ENCODE data around the gene GJD4. TPM values are rescaled to one million over a fixed set of nuclear protein-coding genes. Genes with fewer than 3 reads are reported as not detected.

Gene GJD4
- total RNA-seq, 1 donor from 2014 or later: not detected

- H3K27me3 Mint-ChIP-seq (ENCODE audit: low read depth): no peaks in the 10 kb centered on the region
- H3K36me3 Mint-ChIP-seq: peaks cover 23% of the 10 kb centered on the region
- H3K9me3 Mint-ChIP-seq: peaks cover 5% of the 10 kb centered on the region
- TF ChIP-seq CTCF (IDR thresholded peaks at IDR 0.05; ENCODE audit: unreplicated experiment): no peak
- no peak for DNase-seq (ENCODE audit: low spot score in 2 of 2, unreplicated experiment in 2 of 2)
- H3K27ac Mint-ChIP-seq: no peak overlapping the region
- H3K4me3 Mint-ChIP-seq: no peak overlapping the region
- H3K4me1 Mint-ChIP-seq: no peaks in the 10 kb centered on the region
Observed at GRCh38 chr10:35573796-35574195, 31.3 kb upstream of the GJD4 start.

- Mint-ChIP-seq H3K9me3 (peaks cover 5% of the 10 kb centered on the region), H3K4me1 (no peaks in the 10 kb centered on the region), H3K27ac (no peak overlapping the region), H3K4me3 (no peak overlapping the region), H3K27me3 (ENCODE audit: low read depth) (no peaks in the 10 kb centered on the region), H3K36me3 (peaks cover 15% of the 10 kb centered on the region)
- TF ChIP-seq CTCF (IDR thresholded peaks at IDR 0.05; ENCODE audit: unreplicated experiment): no peak
- no peak for DNase-seq (ENCODE audit: low spot score in 2 of 2, unreplicated experiment in 2 of 2)
Observed at GRCh38 chr10:35574924-35575352, 30.2 kb upstream of the GJD4 start.

- peaks cover 5% of the 10 kb centered on the region for H3K9me3 Mint-ChIP-seq
- no peak overlapping the region for H3K4me3 Mint-ChIP-seq
- TF ChIP-seq CTCF (IDR thresholded peaks at IDR 0.05; ENCODE audit: unreplicated experiment): no peak
- H3K4me1 Mint-ChIP-seq: no peaks in the 10 kb centered on the region
- H3K27me3 Mint-ChIP-seq (ENCODE audit: low read depth): no peaks in the 10 kb centered on the region
- peaks cover 15% of the 10 kb centered on the region for H3K36me3 Mint-ChIP-seq
- no peak for DNase-seq (ENCODE audit: low spot score in 2 of 2, unreplicated experiment in 2 of 2)
- no peak overlapping the region for H3K27ac Mint-ChIP-seq
Observed at GRCh38 chr10:35575640-35576039, 29.5 kb upstream of the GJD4 start.

- no peak for DNase-seq (ENCODE audit: low spot score in 2 of 2, unreplicated experiment in 2 of 2)
- Mint-ChIP-seq H3K4me3 (no peak overlapping the region), H3K27ac (no peak overlapping the region), H3K27me3 (ENCODE audit: low read depth) (peaks cover 2% of the 10 kb centered on the region), H3K4me1 (no peaks in the 10 kb centered on the region), H3K36me3 (peaks cover 15% of the 10 kb centered on the region), H3K9me3 (peaks cover 5% of the 10 kb centered on the region)
- no peak for TF ChIP-seq CTCF (IDR thresholded peaks at IDR 0.05; ENCODE audit: unreplicated experiment)
Observed at GRCh38 chr10:35576730-35577129, 28.4 kb upstream of the GJD4 start.

- Mint-ChIP-seq H3K4me1 (no peaks in the 10 kb centered on the region), H3K27me3 (ENCODE audit: low read depth) (peaks cover 2% of the 10 kb centered on the region), H3K4me3 (no peak overlapping the region), H3K27ac (no peak overlapping the region), H3K36me3 (peaks cover 9% of the 10 kb centered on the region), H3K9me3 (peaks cover 5% of the 10 kb centered on the region)
- DNase-seq (ENCODE audit: low spot score in 2 of 2, unreplicated experiment in 2 of 2): no peak
- no peak for TF ChIP-seq CTCF (IDR thresholded peaks at IDR 0.05; ENCODE audit: unreplicated experiment)
Observed at GRCh38 chr10:35577926-35578617, 27.1 kb upstream of the GJD4 start.

GRCh38 chr10:35578618-35578956 lies 26.6 kb upstream of the GJD4 start:
- Mint-ChIP-seq H3K27ac (no peak overlapping the region), H3K36me3 (peaks cover 9% of the 10 kb centered on the region), H3K4me3 (no peak overlapping the region), H3K9me3 (peaks cover 5% of the 10 kb centered on the region), H3K4me1 (no peaks in the 10 kb centered on the region), H3K27me3 (ENCODE audit: low read depth) (peaks cover 2% of the 10 kb centered on the region)
- TF ChIP-seq CTCF (IDR thresholded peaks at IDR 0.05; ENCODE audit: unreplicated experiment): no peak
- no peak for DNase-seq (ENCODE audit: low spot score in 2 of 2, unreplicated experiment in 2 of 2)

All from mesothelial cell of epicardium (in vitro differentiated cells).